M059J (cell line): ENCODE data around the gene CTSD. TPM values are rescaled to one million over a fixed set of nuclear protein-coding genes. Genes with fewer than 3 reads are reported as not detected.
A peak's percentile ranks its signal among the peaks of the same experiment; 100 is the strongest.

ENCODE experiments used
- DNase-seq: peaks from one replicate; pipeline ENCODE4 v3.0.0-alpha.2; 2012; ENCODE audit warnings: low read depth
- total RNA-seq: library from RNA; depleted of rRNA; stranded (reverse); fragments of >200 nt; shearing (Covaris generic); gene quantifications from 2 replicates; pipeline ENCODE4 v1.2.3, GENCODE V29; 2014

CTSD gene
- total RNA-seq, 1 experiment from 2014 or later: 1,095 TPM

DNA sequence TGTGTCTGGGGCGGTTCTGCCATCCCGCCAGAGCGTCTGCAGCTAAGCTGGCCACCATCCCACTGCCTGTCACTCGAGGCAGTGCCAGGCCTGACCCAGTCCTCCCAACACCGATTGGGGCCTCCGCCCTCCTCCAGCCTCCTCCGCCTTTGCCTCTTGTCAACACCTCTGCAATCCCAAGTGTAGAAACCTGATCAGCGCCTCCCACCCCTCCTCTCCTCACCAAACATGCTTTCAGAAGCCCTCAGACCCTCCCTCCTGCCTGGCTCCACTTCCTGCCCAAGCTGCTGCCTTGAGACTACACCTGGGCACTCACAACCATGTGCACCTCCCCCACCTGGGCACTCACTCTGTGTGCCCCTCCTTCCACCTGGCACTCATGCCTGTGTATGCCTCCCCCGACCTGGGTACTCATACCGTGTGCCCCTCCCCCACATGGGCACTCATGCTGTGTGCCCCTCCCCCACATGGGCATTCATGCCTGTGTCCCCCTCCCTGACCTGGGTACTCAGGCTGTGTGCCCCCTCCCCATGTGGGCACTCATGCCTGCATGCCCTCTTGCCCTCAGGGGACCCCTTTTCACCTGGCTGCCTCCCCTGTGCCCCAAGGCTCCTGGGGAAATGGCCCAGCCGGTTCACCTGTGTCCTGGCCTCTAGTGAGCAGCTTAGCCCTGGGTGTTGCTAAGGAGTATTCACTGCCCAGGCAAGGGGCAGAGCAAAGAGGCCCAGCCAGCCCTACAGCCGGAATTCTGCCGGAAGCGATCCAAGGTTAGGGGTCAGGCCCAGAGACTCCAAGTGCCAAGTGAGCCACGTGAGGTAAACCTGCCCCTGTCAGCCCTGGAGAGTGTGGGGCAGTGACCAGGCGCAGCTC is 7.8 kb downstream of the CTSD start:
- DNase-seq: no peak

DNA sequence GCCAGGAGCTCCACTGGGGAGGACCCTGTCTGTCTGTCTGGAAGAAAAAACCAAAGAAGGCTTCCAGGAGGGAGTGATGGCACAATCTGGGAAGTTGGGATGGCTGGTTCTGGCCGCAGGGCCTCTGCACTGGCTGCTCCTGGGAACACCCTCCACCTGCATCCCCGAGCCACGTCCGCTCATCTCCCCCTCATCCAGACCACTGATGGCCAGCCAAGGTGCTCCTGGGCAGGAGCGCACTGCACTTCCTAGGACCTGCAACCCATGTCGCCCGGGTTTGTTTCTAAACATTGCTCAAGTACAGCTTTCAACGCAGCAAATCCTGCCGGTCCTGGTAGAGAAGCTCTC is 8.4 kb downstream of the CTSD start:
- no peak for DNase-seq

DNA sequence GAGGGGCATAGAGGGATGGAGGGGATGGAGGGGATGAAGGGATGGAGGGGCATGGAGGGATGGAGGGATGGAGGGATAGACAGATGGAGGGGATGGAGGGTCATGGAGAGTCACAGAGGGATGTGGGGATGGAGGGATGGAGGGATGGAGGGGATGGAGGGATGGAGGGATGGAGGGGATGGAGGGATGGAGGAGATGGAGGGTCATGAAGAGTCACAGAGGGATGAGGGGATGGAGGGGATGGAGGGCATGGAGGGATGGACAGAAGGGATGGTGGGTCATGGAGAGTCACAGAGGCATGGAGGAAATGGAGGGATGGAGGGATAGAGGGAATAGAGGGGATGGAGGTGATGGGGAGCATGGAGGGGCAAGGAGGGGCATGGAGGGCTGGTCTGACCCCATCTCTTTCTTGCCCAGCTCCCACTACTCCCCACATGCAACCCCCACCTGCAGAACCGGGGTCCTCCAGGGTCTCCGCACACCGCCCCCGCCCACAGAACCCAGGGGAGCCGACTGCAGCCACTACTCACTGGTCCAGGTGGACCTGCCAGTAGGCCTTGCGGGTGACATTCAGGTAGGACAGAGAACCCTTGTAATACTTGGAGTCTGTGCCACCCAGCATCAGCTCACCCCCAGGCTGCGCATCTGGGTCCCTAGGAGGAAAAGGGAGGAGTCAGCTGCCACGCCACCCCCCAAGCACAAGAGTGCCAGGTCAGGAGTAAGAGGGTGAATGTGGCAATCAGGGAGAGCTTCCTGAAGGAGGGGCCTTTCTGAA is 9.2 kb downstream of the CTSD start:
- no peak for DNase-seq

DNA sequence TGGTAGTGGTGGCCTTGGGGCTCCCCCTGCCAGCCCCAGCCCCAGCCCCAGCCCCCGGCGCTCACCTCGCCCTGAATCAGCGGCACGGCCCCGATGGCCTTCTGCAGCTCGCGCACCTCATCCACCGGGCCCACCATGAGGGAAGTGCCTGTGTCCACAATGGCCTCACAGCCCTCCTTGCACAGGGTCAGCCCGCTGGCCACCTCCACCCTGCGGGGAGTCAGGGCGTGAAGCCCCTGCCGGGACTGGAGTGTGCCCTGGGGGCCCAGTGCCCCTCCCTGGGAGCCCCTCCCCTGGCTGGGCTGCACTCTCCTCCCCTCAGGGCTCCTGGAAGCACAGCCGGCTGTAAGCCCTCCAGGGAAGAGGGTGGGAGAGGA is 9.8 kb downstream of the CTSD start:
- no peak for DNase-seq

DNA sequence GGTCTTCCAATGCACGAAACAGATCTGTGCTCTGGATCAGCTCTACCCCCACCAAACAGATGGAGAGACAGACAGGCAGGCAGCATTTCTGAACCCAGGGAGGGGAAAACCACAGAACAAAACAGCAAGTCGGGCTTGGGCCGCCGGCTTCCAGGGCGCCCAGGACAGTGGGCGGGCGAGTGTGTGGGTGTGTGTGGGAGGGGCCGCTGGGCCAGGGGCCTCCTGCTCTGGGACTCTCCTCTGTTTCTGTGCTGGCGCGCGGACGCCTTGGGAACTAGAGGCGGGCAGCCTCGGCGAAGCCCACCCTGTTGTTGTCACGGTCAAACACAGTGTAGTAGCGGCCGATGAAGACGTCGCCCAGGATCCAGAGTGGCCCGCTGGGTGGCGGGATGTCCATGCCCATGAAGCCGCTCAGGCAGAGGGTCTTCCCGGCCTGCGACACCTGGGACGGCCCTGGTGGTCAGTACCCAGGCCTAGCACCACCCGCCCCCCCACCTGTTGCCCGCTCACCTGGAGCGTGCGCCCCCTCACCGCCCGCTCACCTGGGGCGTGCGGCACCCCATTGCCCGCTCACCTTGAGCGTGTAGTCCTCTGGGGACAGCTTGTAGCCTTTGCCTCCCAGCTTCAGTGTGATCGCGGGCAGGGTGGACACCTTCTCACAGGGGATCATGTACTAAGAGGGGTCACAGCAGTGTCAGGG is 10.3 kb downstream of the CTSD start:
- no peak for DNase-seq

DNA sequence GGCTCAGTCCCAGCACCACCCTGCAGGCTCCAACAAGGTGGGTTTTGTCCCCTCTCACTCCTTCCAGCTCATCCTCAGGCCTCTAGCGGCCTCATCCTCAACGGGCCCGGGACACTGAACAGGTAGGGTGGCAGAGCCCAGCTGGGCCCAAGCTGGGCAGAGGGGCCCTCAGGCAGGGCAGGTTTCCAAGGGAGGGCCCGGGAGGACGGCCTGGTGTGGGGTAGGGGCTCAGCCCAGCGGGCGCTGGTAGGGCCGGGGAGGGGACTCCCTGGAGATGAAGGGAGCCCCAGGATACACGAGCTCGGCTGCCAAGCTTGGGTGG is 10.9 kb downstream of the CTSD start:
- DNase-seq: no peak

DNA sequence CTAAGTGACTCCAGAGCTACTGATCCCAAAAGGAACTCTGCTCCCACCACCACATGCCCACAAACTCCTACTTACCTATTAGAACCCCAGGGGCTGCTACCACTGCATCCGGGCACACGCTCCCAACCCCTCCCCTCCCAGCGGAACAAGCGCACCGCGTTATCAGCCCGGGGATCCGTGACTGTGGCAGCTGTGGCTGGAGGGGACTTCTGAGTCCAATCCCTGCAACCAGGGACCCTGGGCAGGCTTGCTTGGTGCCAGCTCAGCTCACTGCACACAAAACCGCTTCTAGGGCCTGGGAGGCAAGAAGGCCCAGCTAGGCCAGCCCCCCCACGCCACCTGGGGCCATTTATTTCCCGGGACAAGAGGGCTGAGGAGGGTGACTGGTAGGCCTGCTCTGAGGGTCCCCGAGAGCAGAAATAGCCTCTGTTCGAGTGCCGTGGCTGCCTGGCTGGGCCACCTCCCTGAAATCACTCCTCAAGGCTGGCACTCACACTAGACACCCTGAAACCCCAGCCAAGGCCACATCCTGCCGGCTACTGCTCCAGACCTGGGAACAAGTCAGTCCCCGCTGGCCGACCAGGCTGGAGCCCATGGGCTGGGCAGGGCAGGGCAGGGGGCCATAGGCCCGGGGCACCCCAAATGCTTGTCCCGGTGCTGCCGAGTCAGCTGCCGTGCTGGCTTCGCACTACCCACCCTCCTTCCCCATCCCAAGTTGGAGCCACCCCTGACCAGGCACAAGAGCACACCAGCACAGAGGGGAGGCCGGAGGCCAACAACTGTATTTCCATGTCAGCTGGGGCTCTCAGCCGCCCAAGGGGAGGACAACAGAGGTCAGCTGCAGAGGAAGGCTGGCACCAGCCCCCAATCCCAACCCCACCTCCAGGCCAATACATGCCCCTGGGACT is 11.5 kb downstream of the CTSD start:
- DNase-seq: no peak

DNA sequence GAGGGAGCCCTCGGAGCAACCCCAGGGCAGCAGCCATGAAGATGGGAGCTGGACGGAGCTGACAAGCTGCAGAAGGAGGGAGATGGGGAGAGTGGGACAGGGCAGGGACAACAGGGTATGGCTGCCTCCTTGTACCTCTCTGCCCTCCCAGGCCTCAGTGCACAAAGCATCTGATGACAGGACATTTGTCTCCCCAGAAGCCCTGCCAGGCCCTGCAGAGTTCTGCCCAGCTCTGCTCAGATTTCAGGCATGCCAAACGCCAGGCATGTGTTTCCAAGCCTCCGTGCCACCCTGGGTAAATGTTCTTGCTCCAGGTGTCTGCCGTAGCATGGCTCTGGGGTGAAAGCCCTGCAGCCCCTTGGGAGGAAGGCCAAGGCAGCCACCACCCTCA is 12.2 kb downstream of the CTSD start:
- DNase-seq: no peak

DNA sequence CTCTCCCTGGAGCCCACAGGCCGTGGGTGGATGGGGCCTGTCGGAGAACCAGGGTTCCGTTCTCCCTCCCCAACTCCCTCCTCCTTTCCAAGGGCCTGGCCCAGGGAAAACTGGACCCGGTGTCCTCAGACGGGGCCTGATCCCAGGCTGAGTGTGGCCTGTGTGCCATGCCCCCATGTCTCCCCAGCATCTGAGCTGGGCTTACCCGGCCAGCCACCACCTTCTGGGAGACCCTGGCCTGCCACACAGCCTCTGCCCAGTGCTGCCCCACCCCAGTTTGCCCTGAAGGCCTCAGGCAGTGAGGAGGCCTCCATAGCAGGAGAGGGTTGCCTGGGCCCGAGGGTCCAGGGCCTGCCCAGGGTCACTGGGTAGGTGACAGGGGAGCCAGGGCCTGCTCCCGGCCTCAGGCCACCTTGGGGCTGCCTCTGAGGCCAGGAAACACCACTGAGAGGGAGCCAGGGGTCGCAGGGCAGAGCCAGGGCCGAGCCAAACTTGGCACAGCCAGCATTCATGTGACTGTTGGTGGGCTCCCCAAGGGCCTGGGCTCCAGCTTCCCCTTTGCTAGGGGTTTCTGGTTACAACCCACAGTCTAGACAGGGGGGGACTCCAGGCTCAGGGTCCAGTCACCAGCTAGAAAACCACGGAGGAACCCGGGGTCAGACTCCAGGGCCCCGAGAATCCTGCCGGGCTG is 12.7 kb downstream of the CTSD start:
- peak; percentile 50 for DNase-seq

DNA sequence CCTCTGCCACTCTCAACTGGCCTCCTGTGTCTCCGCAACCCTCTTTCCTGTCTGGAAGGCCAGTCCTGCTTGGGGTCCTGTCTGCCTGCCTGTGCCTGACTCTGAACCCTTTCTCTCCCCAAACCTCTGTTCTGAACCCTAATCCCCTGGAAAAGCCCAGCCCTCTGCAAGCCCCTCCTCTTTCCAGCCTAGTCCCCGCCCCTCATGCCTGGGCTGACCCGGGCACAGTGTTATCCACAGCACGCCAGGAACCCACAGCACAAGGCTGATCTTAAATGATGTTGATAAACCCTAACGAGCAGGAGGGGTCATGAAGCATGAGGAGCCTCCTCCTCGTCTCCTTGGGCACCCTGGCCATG is 13.3 kb downstream of the CTSD start, which contains the start of gene IFITM10:
TSS of gene IFITM10 (minus strand) at position 115 of the 359 bp plus-strand sequence. CDS start 153 bp downstream, outside the sequence.
- DNase-seq: peak; percentile 78

DNA sequence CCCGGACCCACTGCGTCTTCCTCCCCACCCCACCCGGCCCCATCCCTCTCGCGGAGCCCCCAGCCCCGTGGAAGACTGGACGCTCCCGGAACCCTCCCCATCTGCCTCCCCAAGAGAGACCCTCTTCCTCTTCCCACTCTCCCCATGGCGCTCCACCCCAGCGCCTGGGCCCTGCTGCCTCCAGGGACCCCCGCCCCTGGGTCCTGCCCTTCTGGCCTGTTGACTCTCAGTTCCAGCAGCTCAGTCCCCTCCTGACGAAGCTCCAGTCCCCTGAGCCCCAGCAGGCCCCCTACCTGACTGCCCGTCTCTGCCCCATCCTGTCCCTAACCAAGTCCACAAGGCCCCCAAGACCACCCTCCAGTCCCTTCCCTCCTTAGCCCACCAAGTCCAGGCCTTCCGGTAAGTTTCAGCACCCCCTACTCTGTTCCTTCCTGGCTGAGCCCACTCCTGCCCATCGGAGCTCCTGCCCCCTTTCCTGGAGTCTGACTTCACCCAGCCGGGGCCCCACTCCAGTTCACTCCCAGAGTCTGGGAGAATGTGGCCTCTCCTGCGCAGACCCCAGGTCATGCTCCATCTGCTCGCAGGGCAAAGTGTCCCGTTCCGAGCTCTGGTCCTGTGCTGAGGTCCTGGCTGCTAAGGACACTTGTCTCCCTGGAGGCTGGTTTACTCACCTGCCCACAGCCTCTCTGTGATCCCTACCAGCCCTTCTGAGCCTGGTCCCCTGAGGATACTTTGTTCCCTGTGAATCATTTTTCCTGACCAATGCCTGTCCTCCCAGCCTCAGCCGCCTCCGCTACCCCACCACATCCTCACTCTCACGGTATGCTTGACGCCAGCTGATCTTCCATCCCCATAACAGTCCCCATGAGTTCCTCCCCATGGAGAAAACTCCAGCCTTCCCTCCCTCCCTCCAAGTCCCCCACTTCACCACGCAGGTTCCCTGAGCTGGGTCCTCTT is 14.1 kb downstream of the CTSD start:
- peak; percentile 96 for DNase-seq

DNA sequence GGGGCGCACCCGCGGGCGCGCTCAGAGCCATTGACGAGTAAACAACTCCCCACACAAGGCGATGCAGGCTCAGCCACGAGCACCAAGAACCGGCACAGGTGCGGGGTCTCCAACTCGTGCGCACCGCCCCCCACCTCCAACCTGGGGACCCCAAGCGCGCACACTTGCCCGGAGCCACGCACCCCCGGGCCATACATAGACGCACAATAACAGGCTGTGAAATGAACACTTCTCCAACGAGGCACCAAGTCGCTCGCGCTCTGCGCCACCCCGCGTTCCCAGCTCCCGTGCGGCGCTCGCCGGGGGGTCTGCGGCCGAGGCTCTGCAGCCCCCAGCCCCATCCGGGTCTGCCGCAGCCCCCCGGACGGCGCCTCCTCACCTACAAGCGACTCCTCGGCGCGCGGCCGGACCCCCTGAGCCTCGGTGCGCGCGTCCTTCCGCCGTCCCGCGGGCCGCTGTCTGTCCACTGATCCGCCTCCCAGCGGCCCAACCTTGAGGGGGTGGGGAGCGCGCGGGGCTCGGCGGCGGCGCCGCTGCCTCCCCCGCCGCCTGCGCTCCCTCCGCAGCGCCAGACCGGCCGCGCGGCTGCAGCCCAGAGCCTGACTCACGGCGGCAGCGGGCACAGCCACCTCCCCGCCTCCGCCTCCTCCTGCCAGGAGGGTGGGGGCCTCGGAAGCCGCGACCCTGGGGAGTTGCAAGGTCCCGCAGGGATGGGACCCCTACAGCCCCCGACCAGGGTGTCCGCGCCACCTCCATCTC is 14.9 kb downstream of the CTSD start:
- DNase-seq: peak; percentile 64

DNA sequence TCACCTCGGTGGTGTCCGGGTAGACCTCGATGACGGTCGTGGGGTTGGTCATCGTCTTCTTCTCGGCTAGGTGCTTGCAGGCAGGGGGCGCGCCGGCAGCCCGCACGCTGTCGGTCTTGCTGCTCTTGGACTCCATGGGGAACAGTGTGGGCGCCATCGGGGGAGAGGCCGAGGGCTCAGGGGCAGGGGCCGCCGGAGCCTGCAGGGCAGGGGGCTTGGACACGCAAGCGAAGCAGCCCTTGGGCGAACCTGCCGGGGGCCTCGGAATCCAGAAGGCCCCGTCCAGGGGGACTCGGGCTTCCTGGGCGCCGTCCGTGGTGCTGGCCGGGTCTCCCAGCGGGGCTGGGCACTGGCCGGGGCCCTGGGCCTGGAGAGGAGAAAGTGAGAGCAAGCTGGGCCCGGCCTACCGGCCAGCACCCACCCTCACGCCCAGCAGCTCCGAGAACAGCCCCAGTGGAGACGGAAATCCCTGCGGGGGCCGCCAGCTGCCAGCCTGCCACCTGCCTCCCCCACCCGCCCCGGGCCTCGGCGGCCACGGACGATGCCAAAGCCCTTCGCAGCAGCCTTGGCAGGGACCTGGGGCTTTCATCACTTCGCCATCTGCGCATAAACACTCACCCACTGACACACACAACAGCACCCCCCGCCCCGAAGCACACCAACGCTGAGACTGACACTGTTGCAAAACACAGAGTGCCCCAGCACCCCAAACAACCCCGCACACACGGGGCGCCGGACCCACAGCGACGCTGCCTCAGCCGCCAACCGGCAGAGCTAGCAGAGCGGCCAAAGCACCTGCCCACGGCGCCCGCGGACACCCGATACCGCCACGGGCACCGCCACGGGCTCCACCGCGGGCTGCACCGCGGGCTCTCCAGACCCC is 15.7 kb downstream of the CTSD start:
- no peak for DNase-seq

DNA sequence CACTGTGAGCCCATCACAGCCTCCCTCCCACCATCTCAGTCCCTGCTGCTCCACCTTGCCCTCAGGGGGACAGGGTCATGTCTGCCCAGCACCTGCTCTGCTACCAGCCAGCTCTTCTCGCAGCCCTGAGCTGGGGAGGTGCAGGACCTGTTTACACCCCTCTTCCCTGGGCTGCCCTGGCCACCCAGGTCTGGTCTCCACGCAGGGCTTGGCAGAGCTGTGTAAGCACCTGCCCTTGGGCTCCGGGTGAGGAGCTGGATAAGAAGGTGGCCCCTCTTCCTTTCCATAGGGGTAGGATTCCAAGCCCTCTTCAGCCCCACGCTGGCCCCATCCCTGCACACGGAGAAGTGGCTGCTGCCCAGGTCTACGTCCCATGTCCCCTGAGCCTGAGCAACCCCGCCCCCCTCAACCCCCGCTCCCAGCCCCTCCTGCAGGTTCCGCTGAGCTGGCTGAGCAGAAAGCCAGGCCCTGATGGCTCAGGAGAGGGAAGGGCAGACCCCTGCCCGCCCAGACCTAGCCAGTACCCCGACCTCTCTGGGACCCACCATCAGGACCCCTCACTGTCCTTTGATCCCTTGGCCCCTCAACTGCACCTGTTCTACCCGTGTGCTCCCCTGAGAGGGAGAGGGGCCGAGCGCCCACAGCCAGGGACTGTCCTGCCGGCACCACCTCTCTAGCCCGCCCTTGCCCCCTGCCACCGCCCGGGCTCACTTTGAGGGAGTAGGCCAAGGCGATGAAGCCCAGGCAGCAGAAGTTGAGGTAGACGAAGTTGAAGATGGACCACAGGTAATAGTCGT is 16.6 kb downstream of the CTSD start:
- DNase-seq: no peak

DNA sequence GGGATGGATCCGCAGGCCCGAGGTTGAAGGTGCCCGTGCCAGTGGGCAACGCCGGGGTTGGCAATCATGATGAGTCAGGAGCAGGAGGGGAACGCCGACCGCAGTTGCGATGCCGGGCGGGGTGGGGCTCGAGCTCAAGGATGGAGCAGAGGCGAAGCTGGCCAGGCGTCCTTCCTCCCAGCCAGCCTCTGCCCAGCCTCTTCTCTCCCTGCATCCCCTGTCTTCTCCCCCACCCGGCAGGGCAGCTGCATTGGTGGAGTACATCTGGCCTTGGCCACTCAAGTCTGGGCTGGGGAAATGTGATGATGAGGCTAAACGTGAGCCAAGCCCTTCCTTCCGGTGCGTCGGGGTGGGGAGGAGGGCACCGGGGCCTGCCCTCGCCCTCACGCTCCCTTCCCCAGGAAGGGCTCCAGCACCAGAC is 17.2 kb downstream of the CTSD start:
- peak; percentile 79 for DNase-seq

DNA sequence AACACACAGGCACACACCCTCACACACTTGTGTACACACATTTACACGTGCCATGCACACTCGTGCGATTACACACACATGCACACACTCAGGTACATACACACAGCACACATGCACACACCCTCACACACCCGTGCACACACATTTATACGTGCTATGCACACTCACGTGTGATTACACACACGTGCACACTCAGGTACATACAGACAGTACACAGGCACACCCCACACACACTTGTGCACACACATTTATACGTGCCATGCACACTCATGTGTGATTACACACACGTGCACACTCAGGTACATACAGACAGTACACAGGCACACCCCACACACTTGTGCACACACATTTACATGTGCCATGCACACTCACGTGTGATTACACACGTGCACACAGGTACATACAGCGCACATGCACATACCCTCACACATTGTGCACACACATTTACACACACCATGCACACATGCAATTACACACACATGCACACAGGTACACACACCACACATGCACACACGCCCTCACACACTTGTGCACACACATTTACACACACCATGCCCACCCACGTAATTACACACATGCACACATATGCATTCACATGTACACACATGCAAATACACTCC is 17.9 kb downstream of the CTSD start:
- no peak for DNase-seq
